ENCODE data around the gene SERPINE3.

The SERPINE3 gene

GRCh38 chr13:51364404-51365008, 25.0 kb downstream of the SERPINE3 start:
- DNase-seq = no peak

- DNase-seq = no peak
Measured at GRCh38 chr13:51370116-51370515, 30.6 kb downstream of the SERPINE3 start.

GRCh38 chr13:51370811-51371210, 31.3 kb downstream of the SERPINE3 start:
- no peak for DNase-seq

DNA sequence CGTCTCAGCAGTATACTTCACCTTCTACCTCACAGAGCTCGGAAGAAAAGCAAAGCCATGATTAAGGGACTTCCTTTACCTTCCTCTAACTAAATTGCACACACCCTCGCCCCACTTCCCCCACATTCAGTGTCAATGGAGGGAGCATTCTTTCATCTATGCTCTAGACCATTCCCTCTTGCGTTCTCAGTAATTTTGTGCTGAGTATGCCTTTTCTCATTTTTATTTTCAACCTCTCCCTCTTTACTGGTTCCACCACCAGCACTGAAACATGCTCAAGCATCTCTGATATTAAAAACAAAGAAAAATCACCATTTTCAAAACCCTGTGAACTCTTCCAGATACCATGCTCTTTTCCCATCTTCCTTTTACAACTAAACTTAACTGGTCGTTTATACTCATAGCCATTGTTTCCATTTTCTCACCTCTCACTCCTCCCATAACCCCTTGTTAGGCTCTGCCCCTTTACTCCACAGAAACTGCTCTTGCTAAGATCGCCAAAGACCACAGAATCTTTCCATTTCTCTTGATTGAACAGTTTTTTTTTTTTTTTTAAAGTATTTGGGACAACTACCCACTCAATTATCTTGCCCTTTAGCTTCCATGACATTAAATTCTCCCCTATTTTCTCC, 32.4 kb downstream of the SERPINE3 start:
- DNase-seq = no peak

DNA sequence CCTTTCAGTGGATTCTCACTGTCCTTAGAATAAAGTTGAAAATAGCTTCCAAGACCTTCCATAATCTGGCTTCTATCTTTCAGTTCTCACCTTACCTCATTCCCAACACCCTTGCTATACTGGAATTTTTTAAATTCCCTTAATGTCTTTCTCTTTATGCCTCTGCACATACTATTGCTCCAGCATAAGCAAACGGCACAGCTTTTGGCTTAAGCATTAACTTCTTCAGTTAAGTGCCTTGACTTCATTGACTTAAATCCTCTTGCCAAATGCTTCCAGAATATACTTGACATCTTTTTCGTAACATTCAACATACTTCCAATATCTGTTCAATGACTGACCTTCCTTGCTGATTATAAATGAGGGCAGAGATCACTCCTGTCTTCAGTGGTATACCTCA, 34.0 kb downstream of the SERPINE3 start:
- no peak for DNase-seq

GRCh38 chr13:51380269-51380668, 40.8 kb downstream of the SERPINE3 start:
- peak; percentile 2 for DNase-seq

- no peak for DNase-seq
Measured at GRCh38 chr13:51385114-51385513, 45.6 kb downstream of the SERPINE3 start.

GRCh38 chr13:51394724-51395123, 55.2 kb downstream of the SERPINE3 start:
- no peak for DNase-seq

DNA sequence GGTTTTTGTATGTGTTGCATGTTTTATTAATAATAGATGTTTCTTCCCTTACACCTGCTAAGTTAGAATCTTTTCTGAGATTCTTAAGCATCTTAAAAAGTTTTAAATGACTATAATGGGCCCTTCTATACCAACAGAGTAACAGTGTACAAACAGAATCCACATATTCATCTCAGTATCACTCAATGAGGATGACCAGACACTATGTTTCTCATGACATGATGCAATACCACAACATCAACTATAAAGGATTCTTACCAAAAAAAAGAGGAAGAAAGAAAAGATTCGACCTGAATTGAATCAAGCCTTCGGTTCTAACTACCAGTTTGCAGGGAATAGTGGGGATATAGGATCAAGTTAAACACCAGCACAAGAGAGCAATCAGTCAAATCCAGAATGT, 56.9 kb downstream of the SERPINE3 start:
- DNase-seq = no peak

DNA sequence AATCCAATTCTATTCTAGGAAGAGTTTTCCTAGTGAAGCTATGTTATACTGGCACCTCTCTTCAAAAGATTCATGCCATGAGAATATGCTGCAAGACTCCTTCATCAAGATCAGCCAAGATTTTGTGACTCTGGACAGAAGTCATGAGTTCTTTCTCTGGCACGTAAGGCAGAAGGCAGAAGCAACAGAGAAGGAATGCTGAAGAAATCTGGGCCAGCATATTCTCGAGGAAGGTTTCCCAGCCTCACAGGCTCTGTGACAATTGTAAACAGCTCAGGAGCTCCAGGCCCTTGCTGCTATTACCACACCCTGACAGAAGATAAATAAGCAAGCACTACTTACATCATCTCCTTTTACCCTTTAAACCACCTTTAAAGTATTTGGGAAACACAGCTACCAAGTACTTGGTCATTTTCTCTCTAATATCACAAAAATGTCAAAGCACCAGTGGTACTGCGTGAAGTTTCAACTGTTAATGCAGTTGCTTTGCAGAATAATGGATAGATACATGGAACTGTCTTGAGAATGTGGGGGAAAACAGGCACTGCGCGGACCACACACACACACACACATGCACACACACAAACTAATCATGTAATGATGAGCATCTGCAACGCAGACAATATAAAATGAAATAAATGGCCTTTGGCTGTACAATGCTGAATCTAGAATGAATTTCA, 57.9 kb downstream of the SERPINE3 start:
- DNase-seq = no peak

- DNase-seq = no peak
Measured at GRCh38 chr13:51405176-51405575, 65.7 kb downstream of the SERPINE3 start.

GRCh38 chr13:51412431-51412830, 72.9 kb downstream of the SERPINE3 start:
- no peak for DNase-seq
